H1 (cell line): ENCODE measurements around the gene GSG1L2. TPM values are rescaled to one million over a fixed set of nuclear protein-coding genes. Genes with fewer than 3 reads are reported as not detected.

Experiments
- CTCF ChIA-PET: fragments of 300-600 bp; sonication (Branson Sonifier 250); formaldehyde crosslinking; loops from one replicate; lab custom pipeline; 2021; ENCODE audit not compliant: partially characterized antibody; lab: Charles Lee
- POLR2A ChIA-PET: fragments of 300-600 bp; sonication (Branson Sonifier 250); formaldehyde crosslinking; loops from one replicate; lab custom pipeline; 2021; ENCODE audit warnings: inconsistent platforms; ENCODE audit not compliant: partially characterized antibody; lab: Charles Lee
- DNase-seq, 2 experiments: peaks; one replicate each; pipeline versions ENCODE4 v3.0.0 to v3.0.0-alpha.2; 2010 to 2022; ENCODE audit warnings: low spot score in 2 of 2, low read depth in 1 of 2, mixed read lengths in 1 of 2
- FAIRE-seq: peaks from 2 replicates; lab custom pipeline; 2011; peaks lifted over from hg19 to GRCh38; lab: Jason Lieb, UNC
- H2AFZ ChIP-seq: 2 replicates; pipeline ENCODE4 v1.8.1; 2012; ENCODE audit warnings: low read length, inconsistent platforms
- H2AK5ac ChIP-seq: 2 replicates; pipeline ENCODE4 v1.6.1; 2013; ENCODE audit warnings: low read depth, low read length
- H2BK120ac ChIP-seq: replicated peaks from 2 replicates; pipeline ENCODE3; 2013; ENCODE audit warnings: low read depth, low read length, inconsistent platforms
- H2BK12ac ChIP-seq: 2 replicates; pipeline ENCODE4 v1.6.1; 2013; ENCODE audit warnings: low read depth, low read length
- H2BK15ac ChIP-seq: 2 replicates; pipeline ENCODE4 v1.6.1; 2013; ENCODE audit warnings: low read length
- H2BK20ac ChIP-seq: 2 replicates; pipeline ENCODE4 v1.6.1; 2013; ENCODE audit warnings: low read length
- H2BK5ac ChIP-seq: 2 replicates; pipeline ENCODE4 v1.6.1; 2013; ENCODE audit warnings: low read depth, low read length
- H3K14ac ChIP-seq: 2 replicates; pipeline ENCODE4 v1.6.1; 2013; ENCODE audit warnings: inconsistent platforms; ENCODE audit not compliant: insufficient read length
- H3K18ac ChIP-seq: 2 replicates; pipeline ENCODE4 v1.6.1; 2013; ENCODE audit warnings: low read length; ENCODE audit errors: extremely low read depth
- H3K23ac ChIP-seq: 2 replicates; pipeline ENCODE4 v1.6.1; 2013; ENCODE audit warnings: inconsistent platforms; ENCODE audit not compliant: insufficient read length
- H3K23me2 ChIP-seq: 2 replicates; pipeline ENCODE4 v1.6.1; 2013; ENCODE audit warnings: low read depth, low read length
- H3K27ac ChIP-seq: 2 replicates; pipeline ENCODE4 v1.6.1; 2011; ENCODE audit warnings: low read depth, low read length, inconsistent platforms
- H3K27me3 ChIP-seq, 4 experiments: replicated peaks in 1 of 4; 1 replicate in 1 of 4; 2 replicates in 3 of 4; pipeline versions ENCODE4 v1.6.1 to v1.8.1; 2011 to 2013; ENCODE audit warnings: low read length in 3 of 4, mild to moderate bottlenecking in 3 of 4, inconsistent platforms in 2 of 4, mixed read lengths in 2 of 4, moderate library complexity in 1 of 4; ENCODE audit not compliant: control insufficient read depth in 3 of 4, insufficient read depth in 3 of 4; ENCODE audit errors: extremely low read depth in 1 of 4
- H3K36me3 ChIP-seq, 4 experiments: 2 replicates each; pipeline versions ENCODE4 v1.6.1 to v1.8.1; 2011 to 2013; ENCODE audit warnings: mild to moderate bottlenecking in 4 of 4, low read length in 3 of 4, moderate library complexity in 2 of 4, control low read depth in 1 of 4, inconsistent platforms in 1 of 4; ENCODE audit not compliant: insufficient read depth in 4 of 4, control insufficient read depth in 2 of 4
- H3K4ac ChIP-seq: replicated peaks from 2 replicates; pipeline ENCODE3; 2013; ENCODE audit warnings: low read length, low read depth, mixed read lengths, inconsistent platforms; ENCODE audit not compliant: insufficient read length
- H3K4me1 ChIP-seq, 4 experiments: replicated peaks in 1 of 4; 1 replicate in 1 of 4; 2 replicates in 3 of 4; pipeline versions ENCODE4 v1.6.1 to v1.8.1; 2011 to 2013; ENCODE audit warnings: low read length in 3 of 4, inconsistent platforms in 2 of 4, mixed read lengths in 1 of 4; ENCODE audit not compliant: insufficient read depth in 4 of 4, control insufficient read depth in 3 of 4
- H3K4me2 ChIP-seq, 2 experiments: 2 replicates each; pipeline versions ENCODE4 v1.6.1 to v1.8.1; 2011 to 2013; ENCODE audit warnings: low read depth in 2 of 2, low read length in 2 of 2, control low read depth in 1 of 2, inconsistent platforms in 1 of 2, mild to moderate bottlenecking in 1 of 2; ENCODE audit not compliant: insufficient read depth in 1 of 2
- H3K4me3 ChIP-seq, 4 experiments: fragments of 200-600, 300-600 bp in 1 of 4; sonication (generic), shearing (Covaris generic), sonication (Bioruptor Twin) in 1 of 4; 2 replicates each; pipeline versions ENCODE4 v1.5.1 to v1.8.1; 2011 to 2016; ENCODE audit warnings: low read length in 4 of 4, low read depth in 3 of 4, control low read depth in 2 of 4, inconsistent platforms in 2 of 4, mild to moderate bottlenecking in 2 of 4, mixed read lengths in 1 of 4, moderate library complexity in 1 of 4; ENCODE audit not compliant: insufficient read depth in 2 of 4; ENCODE audit errors: extremely low read depth in 1 of 4
- H3K56ac ChIP-seq: replicated peaks from 2 replicates; pipeline ENCODE3; 2013; ENCODE audit warnings: low read depth, mild to moderate bottlenecking, mixed read lengths, low read length, inconsistent platforms; ENCODE audit not compliant: insufficient read length
- H3K79me1 ChIP-seq: 2 replicates; pipeline ENCODE4 v1.6.1; 2013; ENCODE audit warnings: low read depth, low read length, control low read depth
- H3K79me2 ChIP-seq, 2 experiments: 2 replicates each; pipeline versions ENCODE4 v1.6.1 to v1.8.1; 2012 to 2013; ENCODE audit warnings: low read length in 2 of 2, mild to moderate bottlenecking in 2 of 2, inconsistent platforms in 1 of 2; ENCODE audit not compliant: insufficient read depth in 2 of 2, control insufficient read depth in 1 of 2
- H3K9ac ChIP-seq, 4 experiments: replicated peaks in 1 of 4; 1 replicate in 1 of 4; 2 replicates in 3 of 4; pipeline versions ENCODE4 v1.6.1 to v1.8.1; 2011 to 2013; ENCODE audit warnings: low read depth in 3 of 4, low read length in 3 of 4, control low read depth in 2 of 4, mild to moderate bottlenecking in 2 of 4, moderate library complexity in 2 of 4, inconsistent platforms in 1 of 4; ENCODE audit errors: extremely low read depth in 1 of 4
- H3K9me3 ChIP-seq, 2 experiments: 2 replicates each; pipeline versions ENCODE4 v1.6.1 to v1.8.1; 2012 to 2013; ENCODE audit warnings: mild to moderate bottlenecking in 2 of 2, moderate library complexity in 2 of 2, control low read depth in 1 of 2, inconsistent platforms in 1 of 2, low read depth in 1 of 2, low read length in 1 of 2, mixed read lengths in 1 of 2; ENCODE audit not compliant: insufficient read depth in 2 of 2
- H4K20me1 ChIP-seq, 2 experiments: replicated peaks in 1 of 2; 2 replicates each; pipeline versions ENCODE3 to v1.8.1; 2011 to 2013; ENCODE audit warnings: inconsistent platforms in 2 of 2, low read length in 2 of 2, mild to moderate bottlenecking in 1 of 2; ENCODE audit not compliant: insufficient read depth in 2 of 2, control insufficient read depth in 1 of 2
- H4K5ac ChIP-seq: 2 replicates; pipeline ENCODE4 v1.6.1; 2013; ENCODE audit warnings: low read length, low read depth, mixed read lengths, inconsistent platforms; ENCODE audit not compliant: insufficient read length
- H4K8ac ChIP-seq: 2 replicates; pipeline ENCODE4 v1.8.0; 2013; ENCODE audit warnings: mild to moderate bottlenecking, moderate library complexity, low read length, inconsistent platforms; ENCODE audit not compliant: insufficient read depth; ENCODE audit errors: extremely low read depth
- H4K91ac ChIP-seq: replicated peaks from 2 replicates; pipeline ENCODE3; 2013; ENCODE audit warnings: low read length, mixed read lengths, inconsistent platforms; ENCODE audit not compliant: insufficient read length
- BCL11A ChIP-seq, 2 experiments: IDR thresholded peaks; one replicate each; pipeline ENCODE4 v1.6.1; 2011; ENCODE audit warnings: low read depth in 2 of 2, low read length in 2 of 2, mild to moderate bottlenecking in 2 of 2
- CREB1 ChIP-seq: IDR thresholded peaks from 2 replicates; pipeline ENCODE4 v1.6.1; 2012; ENCODE audit warnings: inconsistent platforms
- E2F6 ChIP-seq: IDR thresholded peaks from 2 replicates; pipeline ENCODE4 v1.6.1; 2012; ENCODE audit warnings: inconsistent platforms
- GABPA ChIP-seq: IDR thresholded peaks from 2 replicates; pipeline ENCODE4 v1.6.1; 2011; ENCODE audit warnings: mild to moderate bottlenecking, low read length, moderate library complexity, borderline replicate concordance; ENCODE audit not compliant: insufficient read depth
- GTF2F1 ChIP-seq: IDR thresholded peaks from 2 replicates; pipeline ENCODE4 v1.6.1; 2012; ENCODE audit warnings: low read depth, low read length, improper control_type of control experiment, borderline replicate concordance
- JUND ChIP-seq: IDR thresholded peaks from 2 replicates; pipeline ENCODE4 v1.6.1; 2011; ENCODE audit warnings: mild to moderate bottlenecking, improper control_type of control experiment, low read length
- MAFK ChIP-seq: IDR thresholded peaks from 2 replicates; pipeline ENCODE4 v1.6.1; 2012; ENCODE audit warnings: low read depth, mild to moderate bottlenecking, improper control_type of control experiment, low read length
- RXRA ChIP-seq: IDR thresholded peaks from 2 replicates; pipeline ENCODE4 v1.6.1; 2011; ENCODE audit warnings: low read depth, mild to moderate bottlenecking, low read length, moderate library complexity; ENCODE audit not compliant: insufficient read depth
- SIN3A ChIP-seq, 2 experiments: IDR thresholded peaks in 1 of 2; conservative IDR thresholded peaks in 1 of 2; 2 replicates each; pipeline ENCODE4 v1.6.1; 2011 to 2012; ENCODE audit warnings: low read length in 2 of 2, improper control_type of control experiment in 1 of 2, low read depth in 1 of 2, mild to moderate bottlenecking in 1 of 2
- SIX5 ChIP-seq: IDR thresholded peaks from 2 replicates; pipeline ENCODE4 v1.6.1; 2011; ENCODE audit warnings: mild to moderate bottlenecking, low read depth, low read length
- SP1 ChIP-seq: IDR thresholded peaks from 2 replicates; pipeline ENCODE4 v1.6.1; 2011; ENCODE audit warnings: low read depth, low read length
- TAF1 ChIP-seq: IDR thresholded peaks from 2 replicates; pipeline ENCODE4 v1.6.1; 2011; ENCODE audit warnings: mild to moderate bottlenecking, low read depth, low read length
- TBP ChIP-seq: IDR thresholded peaks from 2 replicates; pipeline ENCODE4 v1.6.1; 2011; ENCODE audit warnings: low read depth, low read length, improper control_type of control experiment
- TEAD4 ChIP-seq: IDR thresholded peaks from 2 replicates; pipeline ENCODE4 v1.6.1; 2012; ENCODE audit warnings: low read depth, low read length, inconsistent platforms, mixed read lengths
- ZNF274 ChIP-seq: IDR thresholded peaks from 2 replicates; pipeline ENCODE4 v1.7.0; 2012; ENCODE audit warnings: low read length, borderline replicate concordance; ENCODE audit errors: extremely low read depth
- WGBS, 2 experiments: shearing (Covaris generic) in 1 of 2; methylation state at CpG; one replicate each; pipeline versions ENCODE4 v1.1.6 to v1.1.7; 2013 to 2015; ENCODE audit warnings: low lambda C conversion rate in 2 of 2, mixed read lengths in 2 of 2, inconsistent platforms in 1 of 2, low coverage in 1 of 2, missing lambda C conversion rate in 1 of 2; ENCODE audit not compliant: insufficient replicate concordance in 2 of 2, insufficient coverage in 1 of 2, insufficient read length in 1 of 2; ENCODE audit errors: extremely low coverage in 1 of 2, missing lambda C conversion rate in 1 of 2; 5-methylcytosine and 5-hydroxymethylcytosine counted together
- polyA plus RNA-seq, 7 experiments: library from polyadenylated mRNA; depleted of rRNA in 3 of 7; stranded (reverse) in 5 of 7; unstranded in 2 of 7; fragments of >200 nt in 5 of 7; fragments of 200-250 nt in 2 of 7; gene quantifications; 1 replicate in 5 of 7; 2 replicates in 1 of 7; 4 replicates in 1 of 7; pipeline versions ENCODE4 v1.2.1 to v1.2.3, GENCODE V29; 2011 to 2013; ENCODE audit warnings: missing spikeins in 2 of 7, mixed read lengths in 2 of 7
- total RNA-seq: library from RNA; stranded (reverse); fragmentation: NEBNext Ultra II Directional; extraction: Animal tissue kit (Norgen Biotek cat#: 25700); gene quantifications from 2 replicates; pipeline ENCODE4 v1.2.1, GENCODE V29; 2021

Gene GSG1L2
- total and polyA plus RNA-seq, 2 of the 8 experiments (the other 6 are each of a cell fraction or from before 2014, with no cell fraction given) = not detected

DNA sequence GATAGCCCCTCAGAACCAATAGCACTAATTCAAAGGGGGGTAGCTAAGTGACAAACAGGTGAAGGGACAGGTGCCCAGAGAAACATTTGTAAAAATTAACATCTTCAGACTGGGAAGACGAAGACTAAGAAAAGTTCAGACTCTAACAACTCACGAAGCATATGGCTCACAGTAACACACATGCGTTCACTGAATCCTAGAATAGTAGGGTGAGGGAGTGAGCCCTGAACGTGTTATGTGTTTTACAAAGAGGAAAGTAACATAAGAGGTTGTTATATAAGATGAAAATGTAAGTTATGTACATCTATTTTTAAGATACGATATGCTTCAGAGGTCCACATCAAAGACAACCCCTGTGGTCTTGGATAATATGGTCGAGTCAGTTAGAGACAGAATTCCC, 15.2 kb downstream of the GSG1L2 start:
- no peaks in the 10 kb centered on the region for H4K20me1 ChIP-seq
- H3K4me2 ChIP-seq = no peak overlapping the region
- FAIRE-seq (no peak), DNase-seq (no peak)
- ChIA-PET CTCF (interaction anchor here (0.6 to 2.0 kb wide), 4 partner anchors 11 to 127 kb away, joined by 3 to 4 read pairs (median 4); no protein-coding TSS in a partner anchor), POLR2A (no interaction called here)
- H3K4me1 ChIP-seq = no peaks in the 10 kb centered on the region
- 84% methylated on average over 6 of the region's 6 CpGs; no CpG with 5 or more reads in 1 of the 2 experiments for WGBS, 2 experiments
- H3K18ac ChIP-seq = no peak overlapping the region
- H3K23ac ChIP-seq = no peak overlapping the region
- H3K79me2 ChIP-seq = no peaks in the 10 kb centered on the region
- no peaks in the 10 kb centered on the region for H3K27me3 ChIP-seq
- H2BK15ac ChIP-seq = no peak overlapping the region
- no peaks in the 10 kb centered on the region for H3K36me3 ChIP-seq
- H3K27ac ChIP-seq = no peak overlapping the region
- H4K91ac ChIP-seq = no peak overlapping the region
- no peak overlapping the region for H3K14ac ChIP-seq
- no peak overlapping the region for H2BK120ac ChIP-seq
- 0 out of 4 replicates have a peak, but pooled peaks cover 0 to 2% of the 10 kb centered on the region in 2 experiments for H3K9me3 ChIP-seq
- H3K56ac ChIP-seq = no peak overlapping the region
- H2BK5ac ChIP-seq = no peak overlapping the region
- H3K79me1 ChIP-seq = no peaks in the 10 kb centered on the region
- no peak overlapping the region for H4K8ac ChIP-seq
- H3K9ac ChIP-seq = no peak overlapping the region
- no peak overlapping the region for H3K4ac ChIP-seq
- no peak overlapping the region for H4K5ac ChIP-seq
- H2BK20ac ChIP-seq = no peak overlapping the region
- H2AFZ ChIP-seq = no peak overlapping the region
- no peak overlapping the region for H3K4me3 ChIP-seq
- H3K23me2 ChIP-seq = no peaks in the 10 kb centered on the region
- no peak overlapping the region for H2BK12ac ChIP-seq
- no peak overlapping the region for H2AK5ac ChIP-seq
- TF ChIP-seq TAF1 (no peak), SP1 (no peak), SIN3A (conservative IDR thresholded peaks at IDR 0.05 in 1 of 2, IDR thresholded peaks at IDR 0.05 in 1 of 2; ENCODE audit: low read depth in 1 of 2, low read length in 2 of 2) (no peak), TEAD4 (no peak), SIX5 (no peak), RXRA (no peak), CREB1 (no peak), GABPA (no peak), MAFK (no peak), TBP (no peak), E2F6 (no peak), BCL11A (IDR thresholded peaks at IDR 0.05; ENCODE audit: low read depth in 2 of 2, low read length in 2 of 2) (no peak), GTF2F1 (no peak), JUND (no peak), ZNF274 (no peak)
